Measurements from ENCODE around the gene SFSWAP.

SFSWAP gene

GRCh38 chr12:131680392-131681256, 30.3 kb upstream of the SFSWAP start:
- peak; percentile 16 for DNase-seq

GRCh38 chr12:131681257-131681620, 29.7 kb upstream of the SFSWAP start:
- peak; percentile 1 for DNase-seq

GRCh38 chr12:131681746-131682509, 29.0 kb upstream of the SFSWAP start:
- DNase-seq: peak; percentile 43

- no peak for DNase-seq
These were observed 28.4 kb upstream of the SFSWAP start for GRCh38 chr12:131682510-131682895.

GRCh38 chr12:131683266-131684014, 27.4 kb upstream of the SFSWAP start:
- no peak for DNase-seq

GRCh38 chr12:131684015-131684725, 26.7 kb upstream of the SFSWAP start:
- DNase-seq: no peak

- DNase-seq: no peak
These were observed 23.4 kb upstream of the SFSWAP start for GRCh38 chr12:131687346-131688125.

GRCh38 chr12:131688131-131688844, 22.6 kb upstream of the SFSWAP start:
- no peak for DNase-seq

GRCh38 chr12:131688845-131689154, 22.1 kb upstream of the SFSWAP start:
- DNase-seq: no peak

- DNase-seq: no peak
These were observed 20.6 kb upstream of the SFSWAP start for GRCh38 chr12:131690320-131690719.

GRCh38 chr12:131692431-131692830, 18.5 kb upstream of the SFSWAP start:
- DNase-seq: no peak

GRCh38 chr12:131693149-131693548, 17.7 kb upstream of the SFSWAP start:
- no peak for DNase-seq

- DNase-seq: no peak
These were observed 16.6 kb upstream of the SFSWAP start for GRCh38 chr12:131694116-131694838.

- DNase-seq: no peak
These were observed 14.9 kb upstream of the SFSWAP start for GRCh38 chr12:131695968-131696367.

- no peak for DNase-seq
These were observed 12.6 kb upstream of the SFSWAP start for GRCh38 chr12:131698286-131698685.

GRCh38 chr12:131699434-131699833, 11.5 kb upstream of the SFSWAP start:
- no peak for DNase-seq

GRCh38 chr12:131700271-131700670, 10.6 kb upstream of the SFSWAP start:
- no peak for DNase-seq

GRCh38 chr12:131701705-131702572, 9.0 kb upstream of the SFSWAP start:
- DNase-seq: no peak

- no peak for DNase-seq
These were observed 8.4 kb upstream of the SFSWAP start for GRCh38 chr12:131702573-131702877.

- DNase-seq: no peak
These were observed 7.7 kb upstream of the SFSWAP start for GRCh38 chr12:131703161-131703560.
